Uterus (tissue), 2 donors: ENCODE results near the gene GLYR1.

Experiments
- POLR2A ChIP-seq, 2 donors: fragments of 450-650 bp; IDR thresholded peaks; one replicate each; pipeline ENCODE4 v1.6.1; 2016; ENCODE audit warnings: antibody characterized with exemption in 2 of 2, mild to moderate bottlenecking in 1 of 2, moderate library complexity in 1 of 2
- TF ChIP-seq, protein P1 (sequence below), 4 experiments: fragments of 200-600 bp in 2 of 4; fragments of 450-650 bp in 2 of 4; sonication (generic) in 2 of 4; IDR thresholded peaks; one replicate each; pipeline ENCODE4 v1.5.1; 2016 to 2019; ENCODE audit warnings: antibody characterized with exemption in 4 of 4, mild to moderate bottlenecking in 2 of 4, moderate library complexity in 1 of 4

DNA sequence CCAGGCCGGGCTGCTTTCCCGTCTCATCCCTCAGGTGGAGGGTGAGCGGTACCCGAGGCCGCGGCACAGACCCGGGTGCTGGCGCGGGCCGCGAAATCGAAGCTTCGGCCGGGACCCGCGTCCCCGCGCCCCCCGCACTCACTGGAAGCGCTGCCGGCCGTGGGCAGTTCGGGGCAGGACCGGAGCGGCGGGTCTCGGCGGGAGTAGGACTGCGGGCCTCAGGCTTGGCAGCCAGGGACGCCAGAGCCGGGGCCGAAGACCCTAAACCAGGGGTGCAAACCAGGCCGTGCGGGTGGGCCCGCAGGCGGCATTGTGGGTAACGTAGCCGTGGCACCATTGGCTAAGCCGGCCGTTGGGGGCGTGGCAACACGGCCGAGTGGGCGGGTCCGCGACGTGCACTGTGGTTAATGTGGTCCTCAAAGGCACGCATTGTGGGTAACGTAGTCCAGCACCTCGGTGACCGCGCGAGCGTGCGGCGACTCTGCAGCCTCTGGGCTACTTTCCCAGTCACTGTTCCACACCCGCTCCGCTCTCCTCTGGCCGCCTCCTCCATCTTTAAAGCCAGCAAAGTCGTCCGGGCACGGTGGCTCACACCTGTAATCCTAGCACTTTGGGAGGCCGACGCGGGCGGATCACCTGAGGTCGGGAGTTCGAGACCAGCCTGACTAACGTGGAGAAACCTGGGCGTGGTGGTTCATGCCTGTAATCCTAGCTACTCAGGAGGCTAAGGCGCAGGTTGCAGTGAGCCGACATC is 80.0 kb downstream of the GLYR1 start, which contains the start of gene ZNF500:
- TF ChIP-seq POLR2A (IDR thresholded peaks at IDR 0.05), result peak; percentile 58 to 66
- TF ChIP-seq, protein P1, sequence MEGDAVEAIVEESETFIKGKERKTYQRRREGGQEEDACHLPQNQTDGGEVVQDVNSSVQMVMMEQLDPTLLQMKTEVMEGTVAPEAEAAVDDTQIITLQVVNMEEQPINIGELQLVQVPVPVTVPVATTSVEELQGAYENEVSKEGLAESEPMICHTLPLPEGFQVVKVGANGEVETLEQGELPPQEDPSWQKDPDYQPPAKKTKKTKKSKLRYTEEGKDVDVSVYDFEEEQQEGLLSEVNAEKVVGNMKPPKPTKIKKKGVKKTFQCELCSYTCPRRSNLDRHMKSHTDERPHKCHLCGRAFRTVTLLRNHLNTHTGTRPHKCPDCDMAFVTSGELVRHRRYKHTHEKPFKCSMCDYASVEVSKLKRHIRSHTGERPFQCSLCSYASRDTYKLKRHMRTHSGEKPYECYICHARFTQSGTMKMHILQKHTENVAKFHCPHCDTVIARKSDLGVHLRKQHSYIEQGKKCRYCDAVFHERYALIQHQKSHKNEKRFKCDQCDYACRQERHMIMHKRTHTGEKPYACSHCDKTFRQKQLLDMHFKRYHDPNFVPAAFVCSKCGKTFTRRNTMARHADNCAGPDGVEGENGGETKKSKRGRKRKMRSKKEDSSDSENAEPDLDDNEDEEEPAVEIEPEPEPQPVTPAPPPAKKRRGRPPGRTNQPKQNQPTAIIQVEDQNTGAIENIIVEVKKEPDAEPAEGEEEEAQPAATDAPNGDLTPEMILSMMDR (IDR thresholded peaks at IDR 0.05), result peak in 2 of 4 experiments; percentile 9 to 11
